ENCODE results near the gene ARHGDIB. TPM values are rescaled to one million over a fixed set of nuclear protein-coding genes. Genes with fewer than 3 reads are reported as not detected.
A peak's percentile ranks its signal among the peaks of the same experiment; 100 is the strongest.

The ARHGDIB gene
- total and polyA plus RNA-seq, 8 donors = 13.4 to 127 (median 72.7) TPM

DNA sequence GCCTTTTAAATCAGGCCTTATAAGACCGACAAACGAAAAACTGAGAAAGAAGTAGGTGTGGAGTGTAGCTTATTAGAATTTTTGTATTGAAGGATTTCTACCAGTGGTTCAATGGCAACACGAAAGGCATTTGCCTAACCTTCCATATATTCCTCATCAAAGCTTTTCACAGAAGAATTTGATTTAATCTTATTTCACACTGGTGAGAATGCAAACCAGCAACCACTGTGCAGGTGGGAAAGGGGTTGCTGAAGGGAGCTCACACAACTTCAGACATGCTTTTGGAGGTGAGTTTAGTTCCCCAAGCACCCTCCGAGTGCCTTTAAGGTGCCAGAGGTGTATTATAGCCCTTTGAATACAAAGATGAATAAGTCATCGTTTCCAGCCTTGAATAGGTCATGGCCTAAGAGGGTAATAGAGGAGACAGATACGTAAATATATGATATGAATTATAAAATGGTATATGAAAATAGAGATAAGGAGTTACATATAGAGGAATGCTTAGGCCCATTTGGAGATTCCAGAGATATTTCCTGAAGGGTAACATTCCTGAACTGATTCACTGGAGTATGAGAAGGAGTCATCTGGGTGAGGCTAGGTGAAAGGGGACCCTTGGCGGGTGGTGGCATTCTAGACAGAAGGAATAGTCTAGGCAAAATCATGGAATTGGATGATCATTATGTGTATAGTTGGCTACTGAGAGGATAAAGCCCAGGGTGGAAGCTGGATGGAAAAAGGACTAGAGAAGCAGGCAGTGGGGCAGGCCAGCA is 29.4 kb downstream of the ARHGDIB start:
- no peaks in the 10 kb centered on the region for H3K36me3 ChIP-seq
- H3K4me3 ChIP-seq = no peak overlapping the region
- WGBS, 5 donors = 89 to 96% (median 93%) methylated on average over 7 of the region's 7 CpGs
- H3K27me3 ChIP-seq = no peaks in the 10 kb centered on the region
- H3K9me3 ChIP-seq = no peaks in the 10 kb centered on the region
- H3K27ac ChIP-seq = no peak overlapping the region
- peaks cover 9 to 46% (median 25%) of the 10 kb centered on the region in 4 donors for H3K4me1 ChIP-seq
- DNase-seq = no peak
- intact Hi-C loops (cut with DNase I; ENCODE audit: low total_unique reads) = no loop called here
- TF ChIP-seq POLR2A (IDR thresholded peaks at IDR 0.05) = no peak
- no peak for TF ChIP-seq POLR2AphosphoS5 (IDR thresholded peaks at IDR 0.05)
- TF ChIP-seq EP300 (IDR thresholded peaks at IDR 0.05) = no peak

DNA sequence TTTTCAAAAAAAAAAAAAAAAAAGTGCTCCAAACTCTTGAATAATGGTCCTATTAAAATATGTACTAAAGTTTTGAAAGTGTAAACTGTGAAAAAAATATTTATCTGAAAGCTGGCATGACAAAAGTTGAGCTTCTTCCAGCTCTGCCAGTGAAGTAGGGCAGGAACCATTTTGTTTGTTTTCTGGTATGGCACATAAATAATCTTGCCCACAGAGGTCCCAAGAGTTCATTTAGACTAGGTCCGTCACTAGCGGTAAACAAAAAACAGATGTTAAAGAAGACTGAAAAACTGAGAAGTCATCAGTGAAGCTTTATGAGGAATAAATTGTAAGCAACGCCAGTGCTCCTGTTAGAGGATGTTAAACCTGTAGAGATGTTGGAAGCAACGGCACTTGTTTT is 30.0 kb downstream of the ARHGDIB start:
- TF ChIP-seq, protein P1, sequence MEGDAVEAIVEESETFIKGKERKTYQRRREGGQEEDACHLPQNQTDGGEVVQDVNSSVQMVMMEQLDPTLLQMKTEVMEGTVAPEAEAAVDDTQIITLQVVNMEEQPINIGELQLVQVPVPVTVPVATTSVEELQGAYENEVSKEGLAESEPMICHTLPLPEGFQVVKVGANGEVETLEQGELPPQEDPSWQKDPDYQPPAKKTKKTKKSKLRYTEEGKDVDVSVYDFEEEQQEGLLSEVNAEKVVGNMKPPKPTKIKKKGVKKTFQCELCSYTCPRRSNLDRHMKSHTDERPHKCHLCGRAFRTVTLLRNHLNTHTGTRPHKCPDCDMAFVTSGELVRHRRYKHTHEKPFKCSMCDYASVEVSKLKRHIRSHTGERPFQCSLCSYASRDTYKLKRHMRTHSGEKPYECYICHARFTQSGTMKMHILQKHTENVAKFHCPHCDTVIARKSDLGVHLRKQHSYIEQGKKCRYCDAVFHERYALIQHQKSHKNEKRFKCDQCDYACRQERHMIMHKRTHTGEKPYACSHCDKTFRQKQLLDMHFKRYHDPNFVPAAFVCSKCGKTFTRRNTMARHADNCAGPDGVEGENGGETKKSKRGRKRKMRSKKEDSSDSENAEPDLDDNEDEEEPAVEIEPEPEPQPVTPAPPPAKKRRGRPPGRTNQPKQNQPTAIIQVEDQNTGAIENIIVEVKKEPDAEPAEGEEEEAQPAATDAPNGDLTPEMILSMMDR (IDR thresholded peaks at IDR 0.05) = no peak
- TF ChIP-seq POLR2AphosphoS5 (IDR thresholded peaks at IDR 0.05) (no peak), EP300 (IDR thresholded peaks at IDR 0.05) (no peak), POLR2A (IDR thresholded peaks at IDR 0.05) (no peak)

DNA sequence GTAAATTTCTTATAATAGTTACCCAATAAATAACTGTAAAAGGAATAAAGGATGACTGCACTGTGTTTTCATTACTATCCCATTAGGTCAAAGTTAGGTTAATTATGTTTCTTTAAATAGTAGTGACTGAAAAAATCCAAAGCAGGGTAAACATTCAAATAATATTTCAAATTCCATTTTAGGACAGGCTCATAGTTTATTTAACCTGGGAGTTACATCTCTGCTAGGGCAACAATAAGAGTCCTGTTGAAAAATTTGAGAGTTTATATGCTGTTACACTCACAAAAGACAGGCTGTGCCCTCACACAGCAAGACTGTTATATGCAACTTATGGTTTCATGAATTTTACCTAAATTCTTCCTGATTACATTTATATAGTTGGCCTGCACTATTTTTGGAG is 31.1 kb downstream of the ARHGDIB start:
- H3K4me1 ChIP-seq = peaks cover 2 to 44% (median 25%) of the 10 kb centered on the region in 4 donors
- intact Hi-C loops (cut with DNase I; ENCODE audit: low total_unique reads) = no loop called here
- H3K4me3 ChIP-seq = no peak overlapping the region
- no peaks in the 10 kb centered on the region for H3K36me3 ChIP-seq
- TF ChIP-seq POLR2AphosphoS5 (IDR thresholded peaks at IDR 0.05) (no peak), POLR2A (IDR thresholded peaks at IDR 0.05) (no peak), EP300 (IDR thresholded peaks at IDR 0.05) (no peak)
- TF ChIP-seq, protein P1 (IDR thresholded peaks at IDR 0.05) = no peak
- no peaks in the 10 kb centered on the region for H3K9me3 ChIP-seq
- no peaks in the 10 kb centered on the region for H3K27me3 ChIP-seq
- no peak for DNase-seq
- H3K27ac ChIP-seq = no peak overlapping the region

More for the DNA sequence above, 30.0 kb downstream of the ARHGDIB start:
- peaks cover 9 to 46% (median 25%) of the 10 kb centered on the region in 4 donors for H3K4me1 ChIP-seq
- intact Hi-C loops (cut with DNase I; ENCODE audit: low total_unique reads) = no loop called here
- no peak overlapping the region for H3K4me3 ChIP-seq
- no peaks in the 10 kb centered on the region for H3K9me3 ChIP-seq
- H3K27me3 ChIP-seq = no peaks in the 10 kb centered on the region
- H3K36me3 ChIP-seq = no peaks in the 10 kb centered on the region
- 57 to 80% (median 63%) methylated on average over 4 of the region's 4 CpGs for WGBS, 5 donors
- no peak overlapping the region for H3K27ac ChIP-seq
- no peak for DNase-seq

DNA sequence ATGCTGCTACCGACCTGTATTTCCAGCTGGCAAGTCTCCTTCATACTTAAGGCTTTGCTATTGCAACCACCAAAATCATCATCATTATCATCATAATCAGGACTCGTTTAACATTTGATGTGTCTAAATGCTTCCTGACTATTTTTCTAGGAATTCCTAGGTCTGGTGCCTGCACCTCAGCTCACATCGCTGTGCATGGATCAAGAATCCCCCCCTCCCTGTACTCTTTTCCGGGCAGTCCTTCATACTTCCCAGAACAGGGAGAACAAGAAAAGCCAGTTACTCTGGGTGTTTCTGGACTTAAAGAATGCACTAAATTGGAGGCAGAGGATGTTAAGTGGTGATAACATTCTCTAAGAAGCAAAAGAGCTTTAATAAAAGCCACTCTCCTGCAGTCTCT is 32.5 kb downstream of the ARHGDIB start:
- Histone ChIP-seq H3K9me3 (no peaks in the 10 kb centered on the region), H3K4me1 (peaks cover 0 to 37% (median 25%) of the 10 kb centered on the region in 4 donors), H3K4me3 (peak overlapping the region in 1 of 4 donors; percentile 11), H3K27ac (no peak overlapping the region), H3K36me3 (no peaks in the 10 kb centered on the region), H3K27me3 (no peaks in the 10 kb centered on the region)
- WGBS, 5 donors = 14 to 44% (median 19%) methylated on average over 4 of the region's 4 CpGs
- DNase-seq = peak in 1 of 2 donors; percentile 85
- peak in 1 of 3 donors; percentile 18 for TF ChIP-seq POLR2AphosphoS5 (IDR thresholded peaks at IDR 0.05)
- TF ChIP-seq POLR2A (IDR thresholded peaks at IDR 0.05) = no peak
- intact Hi-C loops (cut with DNase I; ENCODE audit: low total_unique reads) = no loop called here

DNA sequence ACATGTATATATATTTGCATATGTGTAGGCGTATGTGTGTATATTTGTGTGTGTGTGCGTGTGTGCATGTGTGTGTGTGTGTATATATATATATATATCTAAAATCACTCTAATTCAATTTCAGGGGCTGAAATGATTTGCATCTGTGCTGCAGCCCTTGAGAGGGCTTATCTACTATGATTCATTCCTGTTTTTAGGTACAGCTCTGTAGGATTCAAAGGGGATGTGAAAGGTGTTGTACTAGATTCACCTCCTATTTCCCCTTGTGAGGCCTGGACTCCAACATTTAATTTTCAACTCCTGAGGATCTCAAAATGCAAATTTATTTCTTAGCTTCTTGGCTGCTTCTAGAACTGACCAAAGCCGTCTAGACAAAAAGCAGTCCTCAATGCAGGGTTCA is 34.1 kb downstream of the ARHGDIB start:
- 91 to 94% (median 93%) methylated on average over 3 of the region's 3 CpGs for whole genome bisulfite sequencing, 5 donors
- no peaks in the 10 kb centered on the region for H3K36me3 ChIP-seq
- intact Hi-C loops (cut with DNase I; ENCODE audit: low total_unique reads) = no loop called here

More for the DNA sequence above, 34.1 kb downstream of the ARHGDIB start:
- H3K27me3 ChIP-seq = no peaks in the 10 kb centered on the region
- no peak overlapping the region for H3K27ac ChIP-seq
- DNase-seq = no peak
- H3K9me3 ChIP-seq = no peaks in the 10 kb centered on the region
- H3K4me1 ChIP-seq = peaks cover 0 to 37% (median 25%) of the 10 kb centered on the region in 4 donors
- TF ChIP-seq POLR2AphosphoS5 (IDR thresholded peaks at IDR 0.05) (no peak), POLR2A (IDR thresholded peaks at IDR 0.05) (no peak), EP300 (IDR thresholded peaks at IDR 0.05) (no peak)
- TF ChIP-seq, protein P1 (IDR thresholded peaks at IDR 0.05) = no peak
- no peak overlapping the region for H3K4me3 ChIP-seq

Measured in stomach (tissue), 9 donors.